Activated T-cell treated with anti-CD3 and anti-CD28 coated beads for 4 hours (primary cell): Measurements from ENCODE around the gene CLASP1.
"Not testable (repeated sequence)": the region's sequence is repeated elsewhere in the genome, so short reads cannot be mapped to it uniquely, and the experiment has no call there.

Source experiments
- DNase-seq: peaks from one replicate; pipeline ENCODE4 v3.0.0-alpha.2; 2020

The CLASP1 gene

GRCh38 chr2:121498731-121499130, 150.5 kb downstream of the CLASP1 start:
- DNase-seq, result no peak

GRCh38 chr2:121492409-121492808, 156.9 kb downstream of the CLASP1 start:
- DNase-seq, result no peak

GRCh38 chr2:121491518-121491917, 157.7 kb downstream of the CLASP1 start:
- no peak for DNase-seq

- DNase-seq, result no peak
These were observed 158.6 kb downstream of the CLASP1 start for GRCh38 chr2:121490584-121491133.

- DNase-seq, result no peak
These were observed 159.2 kb downstream of the CLASP1 start for GRCh38 chr2:121489911-121490583.

GRCh38 chr2:121489284-121489683, 160.0 kb downstream of the CLASP1 start:
- DNase-seq, result no peak

- no peak for DNase-seq
These were observed 163.0 kb downstream of the CLASP1 start for GRCh38 chr2:121486191-121486790.

GRCh38 chr2:121485039-121485438, 164.2 kb downstream of the CLASP1 start:
- no peak for DNase-seq

GRCh38 chr2:121483846-121484245, 165.4 kb downstream of the CLASP1 start:
- no peak for DNase-seq

GRCh38 chr2:121483021-121483420, 166.2 kb downstream of the CLASP1 start:
- no peak for DNase-seq

- no peak for DNase-seq
These were observed 168.4 kb downstream of the CLASP1 start for GRCh38 chr2:121480826-121481225.

- no peak for DNase-seq
These were observed 169.3 kb downstream of the CLASP1 start for GRCh38 chr2:121479882-121480522.

GRCh38 chr2:121478996-121479745, 170.1 kb downstream of the CLASP1 start:
- DNase-seq, result no peak

GRCh38 chr2:121478358-121478995, 170.8 kb downstream of the CLASP1 start:
- not testable (repeated sequence) for DNase-seq

GRCh38 chr2:121476684-121477083, 172.6 kb downstream of the CLASP1 start:
- no peak for DNase-seq

GRCh38 chr2:121475811-121476571, 173.3 kb downstream of the CLASP1 start:
- DNase-seq, result no peak

- no peak for DNase-seq
These were observed 175.8 kb downstream of the CLASP1 start for GRCh38 chr2:121473512-121473911.

GRCh38 chr2:121472470-121472993, 176.7 kb downstream of the CLASP1 start:
- no peak for DNase-seq

- no peak for DNase-seq
These were observed 177.5 kb downstream of the CLASP1 start for GRCh38 chr2:121471532-121472469.

GRCh38 chr2:121470917-121471316, 178.3 kb downstream of the CLASP1 start:
- DNase-seq, result no peak
